ENCODE results near the gene ELFN2.

- no peak for TF ChIP-seq POLR2AphosphoS5 (IDR thresholded peaks at IDR 0.05)
- no peak for TF ChIP-seq POLR2A (IDR thresholded peaks at IDR 0.05)
- TF ChIP-seq CTCF (IDR thresholded peaks at IDR 0.05) = no peak
- TF ChIP-seq EP300 (IDR thresholded peaks at IDR 0.05) = no peak
Measured at GRCh38 chr22:37391702-37392101, 35.6 kb downstream of the ELFN2 start.

All from stomach (tissue), 4 donors.